Neuronal stem cell (in vitro differentiated cells): ENCODE data around the gene HENMT1.
A peak's percentile ranks its signal among the peaks of the same experiment; 100 is the strongest.

ENCODE experiments used
- DNase-seq: peaks from one replicate; pipeline ENCODE4 v3.0.0-alpha.2; 2013; ENCODE audit warnings: low spot score
- H2AFZ ChIP-seq: one replicate; pipeline ENCODE4 v1.6.1; 2013; ENCODE audit warnings: mild to moderate bottlenecking, low read length, inconsistent platforms
- H2AK5ac ChIP-seq: 2 replicates; pipeline ENCODE4 v1.6.1; 2013; ENCODE audit warnings: low read depth, mild to moderate bottlenecking, inconsistent platforms, low read length, moderate library complexity, mixed read lengths
- H2BK120ac ChIP-seq: 2 replicates; pipeline ENCODE4 v1.6.1; 2013; ENCODE audit warnings: low read depth, mild to moderate bottlenecking, inconsistent platforms, low read length, moderate library complexity, mixed read lengths
- H2BK12ac ChIP-seq: one replicate; pipeline ENCODE4 v1.6.1; 2013; ENCODE audit warnings: low read length, inconsistent platforms
- H2BK15ac ChIP-seq: 2 replicates; pipeline ENCODE4 v1.6.1; 2013; ENCODE audit warnings: mild to moderate bottlenecking, low read length, inconsistent platforms, mixed read lengths
- H2BK5ac ChIP-seq: one replicate; pipeline ENCODE4 v1.6.1; 2013; ENCODE audit warnings: inconsistent platforms, mild to moderate bottlenecking, low read length, moderate library complexity
- H3K14ac ChIP-seq: one replicate; pipeline ENCODE4 v1.6.1; 2013; ENCODE audit warnings: low read length, inconsistent platforms
- H3K18ac ChIP-seq: 2 replicates; pipeline ENCODE4 v1.6.1; 2013; ENCODE audit warnings: low read length, inconsistent platforms
- H3K23ac ChIP-seq: 2 replicates; pipeline ENCODE4 v1.6.1; 2013; ENCODE audit warnings: low read depth, mild to moderate bottlenecking, mixed read lengths, low read length, inconsistent platforms; ENCODE audit not compliant: poor library complexity
- H3K27ac ChIP-seq: replicated peaks from 3 replicates; pipeline ENCODE4 v1.5.1; 2013; ENCODE audit warnings: low read length, inconsistent platforms
- H3K27me3 ChIP-seq, 3 experiments: 2 replicates each; pipeline ENCODE4 v1.6.1; 2013; ENCODE audit warnings: low read length in 3 of 3, mild to moderate bottlenecking in 2 of 3, inconsistent platforms in 1 of 3, low read depth in 1 of 3, mixed read lengths in 1 of 3, moderate library complexity in 1 of 3; ENCODE audit not compliant: control insufficient read depth in 3 of 3, insufficient read depth in 3 of 3
- H3K36me3 ChIP-seq, 2 donors: replicated peaks in 1 of 2; 2 replicates each; pipeline ENCODE4 v1.6.1; 2013; ENCODE audit warnings: low read length in 2 of 2; ENCODE audit not compliant: control insufficient read depth in 2 of 2, insufficient read depth in 2 of 2
- H3K4ac ChIP-seq: 2 replicates; pipeline ENCODE4 v1.6.1; 2013; ENCODE audit warnings: inconsistent platforms, mild to moderate bottlenecking, low read length, moderate library complexity
- H3K4me1 ChIP-seq, 2 donors: 1 replicate in 1 of 2; 2 replicates in 1 of 2; pipeline ENCODE4 v1.6.1; 2013; ENCODE audit warnings: low read length in 2 of 2, low read depth in 1 of 2; ENCODE audit not compliant: control insufficient read depth in 2 of 2, insufficient read depth in 1 of 2
- H3K4me2 ChIP-seq: one replicate; pipeline ENCODE4 v1.6.1; 2013; ENCODE audit warnings: mild to moderate bottlenecking, low read length, inconsistent platforms; ENCODE audit not compliant: insufficient read depth, poor library complexity, severe bottlenecking
- H3K4me3 ChIP-seq, 2 donors: 2 replicates each; pipeline ENCODE4 v1.5.1; 2013; ENCODE audit warnings: low read length in 2 of 2, mild to moderate bottlenecking in 2 of 2, inconsistent platforms in 1 of 2, moderate library complexity in 1 of 2
- H3K79me1 ChIP-seq: one replicate; pipeline ENCODE4 v1.6.1; 2013; ENCODE audit warnings: low read depth, mild to moderate bottlenecking, inconsistent platforms, low read length, moderate library complexity
- H3K9ac ChIP-seq: one replicate; pipeline ENCODE4 v1.6.1; 2013; ENCODE audit warnings: mild to moderate bottlenecking, low read depth, low read length, inconsistent platforms; ENCODE audit not compliant: poor library complexity
- H3K9me3 ChIP-seq, 2 donors: replicated peaks in 1 of 2; 2 replicates each; pipeline versions ENCODE3 to v1.6.1; 2013; ENCODE audit warnings: low read length in 2 of 2, mild to moderate bottlenecking in 2 of 2, inconsistent platforms in 1 of 2, low read depth in 1 of 2, mixed read lengths in 1 of 2, moderate library complexity in 1 of 2; ENCODE audit not compliant: control insufficient read depth in 2 of 2, insufficient read depth in 1 of 2
- H4K8ac ChIP-seq: one replicate; pipeline ENCODE4 v1.6.1; 2013; ENCODE audit warnings: low read depth, mild to moderate bottlenecking, inconsistent platforms, low read length, moderate library complexity
- H4K91ac ChIP-seq: one replicate; pipeline ENCODE4 v1.6.1; 2013; ENCODE audit warnings: low read length, low read depth, mild to moderate bottlenecking, inconsistent platforms; ENCODE audit not compliant: poor library complexity
- WGBS, 2 donors: extraction: QIAGEN DNeasy Blood & Tissue Kit; methylation state at CpG; one replicate each; pipeline ENCODE4 v1.1.7; 2013; ENCODE audit warnings: missing lambda C conversion rate in 2 of 2, mixed read lengths in 1 of 2; ENCODE audit not compliant: insufficient read length in 2 of 2, insufficient replicate concordance in 1 of 2; ENCODE audit errors: extremely low coverage in 2 of 2; 5-methylcytosine and 5-hydroxymethylcytosine counted together

Gene HENMT1

GRCh38 chr1:108653431-108654105 is 7.3 kb downstream of the HENMT1 start:
- DNase-seq, result no peak
- no peak overlapping the region for H3K4ac ChIP-seq
- no peak overlapping the region for H2BK15ac ChIP-seq
- no peak overlapping the region for H2BK12ac ChIP-seq
- no CpG with 5 or more reads among the region's 2 CpGs for WGBS, 2 donors
- H3K36me3 ChIP-seq, result no peaks in the 10 kb centered on the region
- H3K9ac ChIP-seq, result no peak overlapping the region
- H3K4me1 ChIP-seq, result no peaks in the 10 kb centered on the region
- no peak overlapping the region for H2AFZ ChIP-seq
- peaks cover 0 to 6% (median 0%) of the 10 kb centered on the region in 3 experiments for H3K27me3 ChIP-seq
- no peak overlapping the region for H3K4me2 ChIP-seq
- no peak overlapping the region for H2BK5ac ChIP-seq
- H3K27ac ChIP-seq, result no peak overlapping the region
- no peak overlapping the region for H3K4me3 ChIP-seq
- no peak overlapping the region for H3K18ac ChIP-seq
- no peak overlapping the region for H4K91ac ChIP-seq
- H3K23ac ChIP-seq, result no peak overlapping the region
- no peak overlapping the region for H3K14ac ChIP-seq
- H4K8ac ChIP-seq, result no peak overlapping the region
- no peak overlapping the region for H2BK120ac ChIP-seq
- H3K79me1 ChIP-seq, result no peaks in the 10 kb centered on the region
- H2AK5ac ChIP-seq, result no peak overlapping the region
- no peaks in the 10 kb centered on the region for H3K9me3 ChIP-seq

DNA sequence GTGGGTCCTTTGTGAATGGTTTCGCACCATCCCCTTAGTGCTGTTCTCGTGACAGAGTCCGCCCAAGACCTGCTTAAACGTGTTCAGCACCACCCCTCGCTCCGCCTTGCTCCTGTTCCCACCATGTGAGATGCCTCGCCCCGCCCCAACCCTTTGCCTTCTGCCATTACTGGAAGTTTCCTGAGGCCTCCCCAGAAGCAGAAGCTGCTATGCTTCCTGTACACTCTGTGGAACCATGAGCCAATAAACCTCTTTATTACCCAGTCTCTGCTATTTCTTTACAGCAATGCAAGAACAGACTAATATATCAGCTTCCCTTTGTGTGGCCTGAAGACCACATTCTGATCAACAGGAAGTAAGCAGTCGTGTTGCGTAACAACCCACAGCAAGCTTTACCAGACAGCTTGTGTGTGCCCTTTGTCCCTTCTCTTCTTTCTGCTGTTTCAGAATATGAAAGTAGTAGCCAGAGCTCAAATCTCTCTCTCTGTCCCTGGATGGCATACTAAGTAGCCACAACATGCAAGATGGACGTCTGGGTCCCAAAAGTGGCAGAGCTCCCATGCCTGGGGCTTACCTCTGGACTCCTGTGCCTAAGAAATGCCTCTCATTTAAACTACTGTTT is 14.1 kb downstream of the HENMT1 start:
- no peak overlapping the region for H3K4ac ChIP-seq
- peaks cover 0 to 6% of the 10 kb centered on the region in 2 donors for H3K4me1 ChIP-seq
- H2BK15ac ChIP-seq, result no peak overlapping the region
- peak overlapping the region; percentile 83 for H2AFZ ChIP-seq
- no peak overlapping the region for H2BK5ac ChIP-seq
- H3K79me1 ChIP-seq, result no peaks in the 10 kb centered on the region
- H3K4me3 ChIP-seq, result no peak overlapping the region
- no peak overlapping the region for H3K23ac ChIP-seq
- no peak overlapping the region for H2BK12ac ChIP-seq
- H3K36me3 ChIP-seq, result no peaks in the 10 kb centered on the region
- H2AK5ac ChIP-seq, result peak overlapping the region; percentile 58
- no peak overlapping the region for H3K4me2 ChIP-seq
- no peaks in the 10 kb centered on the region for H3K9me3 ChIP-seq
- no peak overlapping the region for H2BK120ac ChIP-seq
- H4K91ac ChIP-seq, result no peak overlapping the region
- WGBS, 2 donors, result no CpG with 5 or more reads among the region's 11 CpGs
- no peak overlapping the region for H3K9ac ChIP-seq
- peaks cover 0 to 6% (median 0%) of the 10 kb centered on the region in 3 experiments for H3K27me3 ChIP-seq
- no peak overlapping the region for H3K14ac ChIP-seq
- DNase-seq, result no peak
- H3K18ac ChIP-seq, result no peak overlapping the region
- no peak overlapping the region for H3K27ac ChIP-seq
- H4K8ac ChIP-seq, result no peak overlapping the region

- Histone ChIP-seq H3K27ac (no peak overlapping the region), H3K27me3 (peaks cover 0 to 6% (median 0%) of the 10 kb centered on the region in 3 experiments), H4K8ac (no peak overlapping the region), H3K36me3 (no peaks in the 10 kb centered on the region), H3K14ac (no peak overlapping the region), H3K4me1 (peaks cover 0 to 6% of the 10 kb centered on the region in 2 donors), H2AFZ (peak overlapping the region; percentile 83), H2BK12ac (no peak overlapping the region), H3K18ac (no peak overlapping the region), H2BK15ac (no peak overlapping the region), H3K9me3 (no peaks in the 10 kb centered on the region), H2AK5ac (peak overlapping the region; percentile 58), H3K79me1 (no peaks in the 10 kb centered on the region), H3K4me2 (no peak overlapping the region), H3K23ac (no peak overlapping the region), H2BK120ac (no peak overlapping the region), H3K4ac (no peak overlapping the region), H3K9ac (no peak overlapping the region), H2BK5ac (no peak overlapping the region), H4K91ac (no peak overlapping the region), H3K4me3 (no peak overlapping the region)
- DNase-seq, result no peak
- WGBS, 2 donors, result no CpG with 5 or more reads among the region's 4 CpGs
Observed at GRCh38 chr1:108646265-108646647, 14.6 kb downstream of the HENMT1 start.

- WGBS, 2 donors, result no CpG with 5 or more reads among the region's 9 CpGs
- Histone ChIP-seq H2AK5ac (no peak overlapping the region), H2BK5ac (no peak overlapping the region), H3K36me3 (no peaks in the 10 kb centered on the region), H4K8ac (no peak overlapping the region), H3K4me2 (no peak overlapping the region), H3K27me3 (peaks cover 0 to 6% (median 0%) of the 10 kb centered on the region in 3 experiments), H3K79me1 (no peaks in the 10 kb centered on the region), H3K14ac (no peak overlapping the region), H2AFZ (peak overlapping the region; percentile 83), H3K23ac (no peak overlapping the region), H3K9me3 (no peaks in the 10 kb centered on the region), H2BK120ac (no peak overlapping the region), H3K27ac (no peak overlapping the region), H3K4me1 (peaks cover 0 to 6% of the 10 kb centered on the region in 2 donors), H4K91ac (no peak overlapping the region), H3K4ac (no peak overlapping the region), H3K18ac (no peak overlapping the region), H2BK12ac (no peak overlapping the region), H3K4me3 (no peak overlapping the region), H2BK15ac (no peak overlapping the region), H3K9ac (no peak overlapping the region)
- DNase-seq, result no peak
Observed at GRCh38 chr1:108645564-108646184, 15.2 kb downstream of the HENMT1 start.
